ENCODE data around the gene PSORS1C2. TPM values are rescaled to one million over a fixed set of nuclear protein-coding genes. Genes with fewer than 3 reads are reported as not detected.

Gene PSORS1C2
- total and polyA plus RNA-seq, 2 experiments from 2014 or later = not detected

DNA sequence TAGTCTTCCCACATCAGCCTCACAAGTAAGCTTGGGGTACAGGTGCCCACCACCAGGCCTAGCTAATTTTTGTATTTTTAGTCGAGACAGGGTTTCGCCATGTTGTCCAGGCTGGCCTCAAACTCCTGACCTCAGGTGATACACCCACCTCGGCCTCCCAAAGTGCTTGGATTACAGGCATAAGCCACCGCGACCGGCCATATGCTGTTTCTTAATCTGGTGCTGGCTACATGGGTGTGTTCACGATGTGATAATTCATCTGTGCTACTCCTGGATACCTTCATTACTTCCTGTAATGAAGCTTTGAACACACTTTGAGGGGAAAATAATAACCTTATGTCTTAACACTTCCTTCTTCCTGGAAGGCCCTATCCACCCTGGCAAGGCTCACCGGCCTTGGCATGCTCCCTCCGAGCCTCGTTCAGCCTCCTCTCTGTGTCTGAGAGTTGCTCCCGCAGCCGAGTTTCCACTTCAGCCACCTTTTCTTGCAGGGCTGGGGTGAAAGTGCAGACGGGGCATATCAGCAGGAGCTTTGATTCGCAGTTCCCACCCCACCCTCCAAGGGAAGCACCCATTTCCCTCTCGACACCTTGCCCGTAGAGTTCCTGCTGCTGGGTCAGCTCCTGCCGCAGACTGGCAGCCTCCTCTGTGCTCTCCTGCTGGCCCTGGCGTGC lies 5.6 kb upstream of the PSORS1C2 start:
- H3K4me2 ChIP-seq = no peak overlapping the region
- no peaks in the 10 kb centered on the region for H3K9me3 ChIP-seq (ENCODE audit: low read depth)
- no peaks in the 10 kb centered on the region for H3K79me2 ChIP-seq
- no peaks in the 10 kb centered on the region for H3K9me2 ChIP-seq (replicated peaks; ENCODE audit: insufficient read depth)
- no peaks in the 10 kb centered on the region for H3K27me3 ChIP-seq
- no peak overlapping the region for H3K27ac ChIP-seq
- no peak overlapping the region for H2AFZ ChIP-seq
- no peaks in the 10 kb centered on the region for H4K20me1 ChIP-seq (ENCODE audit: insufficient read depth, poor library complexity, severe bottlenecking)
- H3K4me1 ChIP-seq (ENCODE audit: insufficient read depth) = no peaks in the 10 kb centered on the region
- no peak overlapping the region for H3K4me3 ChIP-seq
- TF ChIP-seq EZH2phosphoT487 (IDR thresholded peaks at IDR 0.05; ENCODE audit: low read depth, severe bottlenecking, unreplicated experiment) (no peak), EZH2 (IDR thresholded peaks at IDR 0.05; ENCODE audit: borderline replicate concordance) (no peak)
- TF ChIP-seq, protein P1, sequence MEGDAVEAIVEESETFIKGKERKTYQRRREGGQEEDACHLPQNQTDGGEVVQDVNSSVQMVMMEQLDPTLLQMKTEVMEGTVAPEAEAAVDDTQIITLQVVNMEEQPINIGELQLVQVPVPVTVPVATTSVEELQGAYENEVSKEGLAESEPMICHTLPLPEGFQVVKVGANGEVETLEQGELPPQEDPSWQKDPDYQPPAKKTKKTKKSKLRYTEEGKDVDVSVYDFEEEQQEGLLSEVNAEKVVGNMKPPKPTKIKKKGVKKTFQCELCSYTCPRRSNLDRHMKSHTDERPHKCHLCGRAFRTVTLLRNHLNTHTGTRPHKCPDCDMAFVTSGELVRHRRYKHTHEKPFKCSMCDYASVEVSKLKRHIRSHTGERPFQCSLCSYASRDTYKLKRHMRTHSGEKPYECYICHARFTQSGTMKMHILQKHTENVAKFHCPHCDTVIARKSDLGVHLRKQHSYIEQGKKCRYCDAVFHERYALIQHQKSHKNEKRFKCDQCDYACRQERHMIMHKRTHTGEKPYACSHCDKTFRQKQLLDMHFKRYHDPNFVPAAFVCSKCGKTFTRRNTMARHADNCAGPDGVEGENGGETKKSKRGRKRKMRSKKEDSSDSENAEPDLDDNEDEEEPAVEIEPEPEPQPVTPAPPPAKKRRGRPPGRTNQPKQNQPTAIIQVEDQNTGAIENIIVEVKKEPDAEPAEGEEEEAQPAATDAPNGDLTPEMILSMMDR (IDR thresholded peaks at IDR 0.05; ENCODE audit: poor library complexity) = no peak
- DNase-seq (ENCODE audit: low spot score) = no peak
- WGBS (ENCODE audit: low lambda C conversion rate, missing lambda C conversion rate) = 92% methylated on average over 18 of the region's 18 CpGs
- no peaks in the 10 kb centered on the region for H3K36me3 ChIP-seq (replicated peaks; ENCODE audit: insufficient read depth, low read depth)

DNA sequence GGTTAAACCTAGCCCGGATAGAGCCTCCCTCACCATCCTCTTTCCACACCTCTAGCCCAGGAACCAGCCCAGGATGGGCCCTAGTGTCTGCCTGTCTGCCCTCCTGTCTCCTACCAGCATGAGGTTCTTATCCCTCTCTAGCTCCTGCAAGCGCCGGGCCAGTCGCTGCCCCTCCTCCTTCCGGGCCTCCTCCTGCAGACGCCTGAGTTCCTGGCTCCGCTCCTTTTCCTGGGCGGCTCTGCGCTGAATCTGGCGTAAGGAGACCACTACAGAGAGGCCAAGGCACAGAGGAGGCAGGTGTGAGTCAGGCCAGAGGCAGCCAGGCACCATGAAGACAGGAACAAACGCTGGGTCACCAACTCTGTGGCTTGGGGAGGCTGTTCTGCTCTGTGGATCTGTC lies 4.3 kb upstream of the PSORS1C2 start:
- 49% methylated on average over 11 of the region's 11 CpGs for WGBS (ENCODE audit: low lambda C conversion rate, missing lambda C conversion rate)
- Histone ChIP-seq H3K9me3 (ENCODE audit: low read depth) (no peaks in the 10 kb centered on the region), H4K20me1 (ENCODE audit: insufficient read depth, poor library complexity, severe bottlenecking) (no peaks in the 10 kb centered on the region), H3K4me1 (ENCODE audit: insufficient read depth) (no peaks in the 10 kb centered on the region), H3K4me3 (no peak overlapping the region), H3K79me2 (no peaks in the 10 kb centered on the region), H3K27ac (no peak overlapping the region), H3K36me3 (replicated peaks; ENCODE audit: insufficient read depth, low read depth) (no peaks in the 10 kb centered on the region), H3K27me3 (no peaks in the 10 kb centered on the region), H3K9me2 (replicated peaks; ENCODE audit: insufficient read depth) (no peaks in the 10 kb centered on the region), H3K4me2 (no peak overlapping the region), H2AFZ (no peak overlapping the region)
- DNase-seq (ENCODE audit: low spot score) = peak; percentile 60
- TF ChIP-seq EZH2 (IDR thresholded peaks at IDR 0.05; ENCODE audit: borderline replicate concordance) (no peak), EZH2phosphoT487 (IDR thresholded peaks at IDR 0.05; ENCODE audit: low read depth, severe bottlenecking, unreplicated experiment) (no peak)
- TF ChIP-seq, protein P1 (IDR thresholded peaks at IDR 0.05; ENCODE audit: poor library complexity) = no peak

DNA sequence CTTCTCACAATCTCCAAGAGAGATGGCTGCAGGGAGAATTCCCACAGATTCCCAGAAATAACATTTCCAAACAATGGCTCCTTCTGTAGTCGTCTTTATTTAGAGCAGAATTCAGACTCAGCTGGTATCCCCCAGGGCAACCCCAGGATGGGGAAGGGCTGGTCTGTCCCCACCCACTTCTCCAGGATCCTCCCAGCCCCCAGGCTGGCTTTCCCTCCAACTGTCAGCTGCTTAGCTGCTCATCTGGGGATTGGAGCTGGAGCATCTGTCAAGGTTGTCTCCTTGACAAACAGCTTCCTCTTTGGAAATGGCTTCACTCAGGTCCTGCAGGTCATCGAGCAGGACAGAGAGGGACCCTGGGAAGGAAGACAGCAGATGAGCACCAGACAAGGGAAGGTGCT lies 3.5 kb upstream of the PSORS1C2 start:
- Histone ChIP-seq H2AFZ (no peak overlapping the region), H3K27ac (no peak overlapping the region), H3K9me3 (ENCODE audit: low read depth) (no peaks in the 10 kb centered on the region), H4K20me1 (ENCODE audit: insufficient read depth, poor library complexity, severe bottlenecking) (no peaks in the 10 kb centered on the region), H3K36me3 (replicated peaks; ENCODE audit: insufficient read depth, low read depth) (no peaks in the 10 kb centered on the region), H3K4me2 (no peak overlapping the region), H3K79me2 (no peaks in the 10 kb centered on the region), H3K9me2 (replicated peaks; ENCODE audit: insufficient read depth) (no peaks in the 10 kb centered on the region), H3K4me1 (ENCODE audit: insufficient read depth) (peaks cover 4% of the 10 kb centered on the region), H3K4me3 (no peak overlapping the region), H3K27me3 (no peaks in the 10 kb centered on the region)
- WGBS (ENCODE audit: low lambda C conversion rate, missing lambda C conversion rate) = 48% methylated on average over 2 of the region's 2 CpGs
- DNase-seq (ENCODE audit: low spot score) = no peak
- TF ChIP-seq, protein P1 (IDR thresholded peaks at IDR 0.05; ENCODE audit: poor library complexity) = no peak
- no peak for TF ChIP-seq EZH2 (IDR thresholded peaks at IDR 0.05; ENCODE audit: borderline replicate concordance)
- TF ChIP-seq EZH2phosphoT487 (IDR thresholded peaks at IDR 0.05; ENCODE audit: low read depth, severe bottlenecking, unreplicated experiment) = no peak

Data from hepatocyte (in vitro differentiated cells).